Ureter (tissue), 1 donor: ENCODE measurements around the gene MEX3A. TPM values are rescaled to one million over a fixed set of nuclear protein-coding genes. Genes with fewer than 3 reads are reported as not detected.
"Not testable (repeated sequence)": the region's sequence is repeated elsewhere in the genome, so short reads cannot be mapped to it uniquely, and the experiment has no call there.

Source experiments
- DNase-seq: peaks from one replicate; pipeline ENCODE4 v3.0.0-alpha.2; 2020; ENCODE audit warnings: low spot score
- total RNA-seq: library from RNA; stranded (reverse); gene quantifications from one replicate; pipeline ENCODE4 v1.2.4, GENCODE V29; 2023
- donor health status: DM: yes; HTN: yes; CAD: no.

Gene MEX3A
- total RNA-seq, 1 donor from 2014 or later: 1.2 TPM

GRCh38 chr1:156078728-156079127 is 3.5 kb downstream of the MEX3A start:
- DNase-seq: no peak

- no peak for DNase-seq
Observed at GRCh38 chr1:156077430-156077760, 4.9 kb downstream of the MEX3A start.

- no peak for DNase-seq
Observed at GRCh38 chr1:156076609-156077429, 5.4 kb downstream of the MEX3A start.

GRCh38 chr1:156075775-156076204 is 6.5 kb downstream of the MEX3A start:
- no peak for DNase-seq

GRCh38 chr1:156075162-156075561 is 7.1 kb downstream of the MEX3A start:
- DNase-seq: no peak

GRCh38 chr1:156074661-156075060 is 7.6 kb downstream of the MEX3A start:
- DNase-seq: no peak

- DNase-seq: no peak
Observed at GRCh38 chr1:156073740-156074139, 8.5 kb downstream of the MEX3A start.

GRCh38 chr1:156073110-156073687 is 9.1 kb downstream of the MEX3A start:
- no peak for DNase-seq

GRCh38 chr1:156072251-156072650 is 10.0 kb downstream of the MEX3A start:
- no peak for DNase-seq

- not testable (repeated sequence) for DNase-seq
Observed at GRCh38 chr1:156071332-156071816, 10.9 kb downstream of the MEX3A start.

GRCh38 chr1:156070548-156070947 is 11.7 kb downstream of the MEX3A start:
- no peak for DNase-seq

GRCh38 chr1:156069490-156070455 is 12.5 kb downstream of the MEX3A start:
- DNase-seq: no peak

GRCh38 chr1:156067262-156067661 is 15.0 kb downstream of the MEX3A start:
- DNase-seq: no peak

GRCh38 chr1:156065871-156066270 is 16.4 kb downstream of the MEX3A start:
- DNase-seq: no peak

GRCh38 chr1:156065212-156065611 is 17.1 kb downstream of the MEX3A start:
- DNase-seq: no peak

- no peak for DNase-seq
Observed at GRCh38 chr1:156064615-156065014, 17.6 kb downstream of the MEX3A start.

- no peak for DNase-seq
Observed at GRCh38 chr1:156063997-156064285, 18.3 kb downstream of the MEX3A start.

GRCh38 chr1:156062189-156062588 is 20.1 kb downstream of the MEX3A start:
- DNase-seq: no peak

- DNase-seq: peak; percentile 86
Observed at GRCh38 chr1:156060937-156061636, 21.2 kb downstream of the MEX3A start, which contains the start of gene RAB25. Gene RAB25, plus strand, starts transcription at chr1:156061160. Its CDS starts 241 bp downstream, at chr1:156061401.

- no peak for DNase-seq
Observed at GRCh38 chr1:156056326-156056849, 25.9 kb downstream of the MEX3A start.

GRCh38 chr1:156055281-156056048 is 26.8 kb downstream of the MEX3A start:
- DNase-seq: no peak
